GM12872 (cell line): Measurements from ENCODE around the gene MEGF11.

Experiments used
- CTCF ChIP-seq: IDR thresholded peaks from 3 replicates; pipeline ENCODE4 v1.5.1; 2011; ENCODE audit warnings: low read depth, mild to moderate bottlenecking, low read length, moderate library complexity; ENCODE audit not compliant: insufficient read depth

The MEGF11 gene

GRCh38 chr15:66078196-66078928, 175.2 kb downstream of the MEGF11 start:
- TF ChIP-seq CTCF: no peak

DNA sequence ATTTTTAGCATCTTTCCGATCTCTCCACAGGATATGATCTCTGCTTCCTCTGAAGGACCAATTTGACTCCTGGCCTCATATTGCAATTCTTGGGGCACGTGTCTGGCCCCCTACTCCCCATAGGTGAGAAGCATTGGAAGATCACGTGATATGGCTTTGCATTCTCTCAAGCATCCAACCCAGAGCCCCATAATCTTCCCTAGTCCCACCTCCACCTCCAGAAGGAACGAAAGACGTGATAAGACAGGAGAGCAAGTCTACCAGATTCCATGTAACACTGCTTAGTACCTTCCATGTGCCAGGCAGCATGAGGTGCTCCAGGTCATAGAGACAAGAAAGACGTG, 176.3 kb downstream of the MEGF11 start:
- TF ChIP-seq CTCF: no peak

- TF ChIP-seq CTCF: no peak
These were observed 176.8 kb downstream of the MEGF11 start for GRCh38 chr15:66076591-66077319.

- TF ChIP-seq CTCF: no peak
These were observed 177.6 kb downstream of the MEGF11 start for GRCh38 chr15:66075947-66076346.

GRCh38 chr15:66072616-66073361, 180.8 kb downstream of the MEGF11 start:
- no peak for TF ChIP-seq CTCF

GRCh38 chr15:66071921-66072295, 181.6 kb downstream of the MEGF11 start:
- TF ChIP-seq CTCF: no peak

- no peak for TF ChIP-seq CTCF
These were observed 182.2 kb downstream of the MEGF11 start for GRCh38 chr15:66071160-66071920.
